ENCODE results near the gene CXCL8.

GRCh38 chr4:73714647-73715046 is 25.7 kb upstream of the CXCL8 start:
- TF ChIP-seq CTCF (IDR thresholded peaks at IDR 0.05; ENCODE audit: low read length), result no peak
- TF ChIP-seq EZH2 (IDR thresholded peaks at IDR 0.05; ENCODE audit: borderline replicate concordance, low read length), result no peak
